PFSK-1 (cell line): Measurements from ENCODE around the gene GALNT18.

ENCODE experiments used
- POLR2AphosphoS5 ChIP-seq: IDR thresholded peaks from 2 replicates; pipeline ENCODE4 v1.6.1; 2012; ENCODE audit warnings: low read depth, mild to moderate bottlenecking, control low read depth, low read length, moderate library complexity
- REST ChIP-seq, 2 experiments: IDR thresholded peaks; 2 replicates each; pipeline versions ENCODE4 v1.6.1 to v1.8.0; 2011 to 2012; ENCODE audit warnings: low read depth in 2 of 2, low read length in 2 of 2, control low read depth in 1 of 2, inconsistent platforms in 1 of 2, mild to moderate bottlenecking in 1 of 2, moderate library complexity in 1 of 2; ENCODE audit not compliant: insufficient read depth in 1 of 2
- SIN3A ChIP-seq: IDR thresholded peaks from 2 replicates; pipeline ENCODE4 v1.6.1; 2012; ENCODE audit warnings: mild to moderate bottlenecking, low read length, moderate library complexity, borderline replicate concordance; ENCODE audit not compliant: insufficient read depth
- TAF1 ChIP-seq: IDR thresholded peaks from 2 replicates; pipeline ENCODE4 v1.6.1; 2012; ENCODE audit warnings: low read length, control low read depth, borderline replicate concordance; ENCODE audit not compliant: insufficient read depth

GRCh38 chr11:11253497-11253896, 368.3 kb downstream of the GALNT18 start:
- no peak for TF ChIP-seq POLR2AphosphoS5
- no peak for TF ChIP-seq TAF1
- no peak for TF ChIP-seq SIN3A
- no peak for TF ChIP-seq REST (IDR thresholded peaks at IDR 0.05; ENCODE audit: insufficient read depth in 1 of 2, low read depth in 2 of 2, low read length in 2 of 2)
